Activated naive CD8-positive, alpha-beta T cell treated with anti-CD3 and anti-CD28 coated beads, Interleukin-2, amount 50 U/mL, for 16 hours (primary cell): ENCODE results near the gene DTNBP1.

Experiments
- DNase-seq: peaks from one replicate; pipeline ENCODE4 v3.0.0-alpha.2; 2020; ENCODE audit warnings: low read depth, low spot score

The DTNBP1 gene

DNA sequence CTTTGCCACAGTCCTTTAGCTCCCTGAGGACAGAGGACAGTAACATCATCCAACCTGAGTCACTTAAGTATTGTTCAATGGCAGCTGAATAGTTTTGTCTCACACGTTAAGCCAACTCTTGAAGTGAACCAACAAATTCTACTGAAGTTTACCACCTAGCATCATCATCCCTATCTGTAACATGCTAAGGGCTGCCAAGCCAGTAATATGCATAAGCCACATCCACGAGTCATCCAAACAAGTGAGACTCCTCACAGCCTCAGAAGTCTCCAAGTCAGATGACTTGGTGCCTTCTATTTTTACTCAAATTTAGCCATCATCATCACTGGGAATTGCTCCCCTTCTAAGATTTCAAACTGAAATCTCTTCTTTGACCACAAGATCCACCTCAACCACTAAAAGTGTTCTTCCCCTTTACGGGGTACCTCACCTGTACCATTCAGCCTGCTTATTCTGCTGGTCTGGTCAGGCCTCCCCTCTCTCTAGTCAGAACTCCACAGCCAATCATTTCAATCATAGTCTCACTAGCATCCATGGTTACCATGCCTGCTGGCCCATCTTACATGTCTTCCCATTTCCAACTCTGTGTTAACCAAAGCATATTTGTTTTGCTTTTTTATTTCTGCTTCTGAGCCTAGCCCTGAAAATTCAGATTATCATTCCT lies 73.7 kb downstream of the DTNBP1 start:
- no peak for DNase-seq

DNA sequence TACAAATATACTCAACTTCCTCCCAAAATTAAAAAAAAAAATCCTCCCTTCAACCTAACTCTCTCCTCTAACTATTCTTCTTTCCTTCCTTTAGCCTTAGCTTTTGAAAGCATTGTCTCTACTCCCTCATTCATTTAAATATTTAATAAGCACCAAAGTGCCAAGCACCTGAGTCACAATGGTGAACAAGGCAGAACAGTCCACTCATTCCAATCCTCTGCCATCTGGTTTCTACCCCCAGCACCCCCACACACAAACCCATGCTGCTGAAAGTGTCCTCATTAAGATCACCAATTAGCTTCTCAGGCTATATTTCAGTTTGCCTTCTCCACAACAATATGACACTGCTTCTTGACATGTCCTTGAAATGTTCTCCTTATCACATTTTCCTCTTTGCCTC lies 76.3 kb downstream of the DTNBP1 start:
- no peak for DNase-seq

DNA sequence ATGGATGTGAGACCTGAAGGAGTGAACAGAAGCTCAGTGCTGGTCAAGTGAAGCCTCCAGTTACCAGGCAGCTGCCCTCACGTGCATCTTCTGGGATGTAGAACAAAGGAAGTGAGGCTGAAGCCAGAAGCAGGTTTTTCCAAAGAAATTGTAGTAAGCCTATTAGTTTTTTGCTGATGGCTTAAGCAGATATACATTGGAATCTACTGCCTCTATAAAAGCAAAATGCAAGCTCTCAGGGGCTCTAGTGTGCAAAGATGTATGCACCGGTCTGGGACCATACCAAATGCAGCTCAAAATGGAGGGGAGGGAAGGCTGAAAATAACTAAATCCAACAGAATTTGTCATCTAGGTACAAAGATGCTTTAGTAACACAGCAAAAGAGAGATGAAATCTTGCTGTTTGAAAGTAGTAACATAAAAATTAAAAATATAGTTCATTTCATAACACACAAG lies 77.0 kb downstream of the DTNBP1 start:
- DNase-seq = no peak

GRCh38 chr6:15582499-15582898 lies 80.3 kb downstream of the DTNBP1 start:
- no peak for DNase-seq

DNA sequence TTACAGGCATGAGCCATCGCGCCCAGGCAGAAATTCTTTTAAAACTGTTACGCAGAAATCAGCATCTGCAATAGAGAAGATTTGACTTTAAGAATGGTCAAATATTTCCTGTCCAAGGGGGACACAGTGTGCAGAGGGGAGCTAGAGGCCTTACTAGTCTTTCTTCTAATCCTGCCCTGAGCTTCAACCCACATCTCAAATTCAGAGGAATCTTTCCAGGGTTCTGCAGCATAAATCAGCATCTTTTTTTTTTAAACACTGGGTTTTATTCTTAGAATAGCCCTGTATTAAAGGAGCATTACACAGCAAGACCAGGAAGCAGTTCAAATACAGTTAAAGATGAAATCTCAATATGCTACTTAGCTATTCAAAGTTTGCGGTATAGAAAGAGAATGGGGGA lies 81.1 kb downstream of the DTNBP1 start:
- DNase-seq = no peak

GRCh38 chr6:15580326-15580725 lies 82.5 kb downstream of the DTNBP1 start:
- no peak for DNase-seq

GRCh38 chr6:15578716-15579391 lies 84.0 kb downstream of the DTNBP1 start:
- no peak for DNase-seq

DNA sequence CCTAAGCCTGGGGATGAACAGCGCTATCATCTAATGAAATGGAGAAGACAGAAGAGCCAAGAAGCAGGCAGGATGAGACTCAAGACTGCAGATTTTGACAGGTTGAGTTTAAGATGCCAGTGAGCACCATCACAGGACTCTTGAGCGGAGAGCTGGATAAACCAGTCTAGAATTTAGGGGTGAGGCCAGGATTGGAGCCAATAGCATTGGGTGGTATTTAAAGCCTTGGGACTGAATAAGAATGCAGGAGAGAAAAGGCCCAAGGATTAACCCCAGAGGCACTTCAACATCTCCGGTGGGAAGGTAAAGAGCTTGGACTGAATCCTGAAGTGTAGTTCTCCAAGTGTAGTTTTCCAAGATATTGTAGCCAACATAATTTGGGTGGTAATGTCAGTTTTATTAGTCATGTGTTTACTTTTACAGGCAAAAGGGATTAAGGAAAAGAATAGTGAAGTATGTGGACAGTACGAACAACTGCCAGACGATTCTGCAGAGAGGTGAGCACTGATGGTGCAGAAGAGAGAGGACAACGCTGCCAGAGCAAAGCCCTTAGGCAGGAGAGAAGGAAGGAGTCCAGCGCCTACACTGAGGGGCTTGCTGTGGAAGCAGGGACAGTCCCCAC lies 85.2 kb downstream of the DTNBP1 start:
- no peak for DNase-seq

GRCh38 chr6:15577106-15577505 lies 85.7 kb downstream of the DTNBP1 start:
- no peak for DNase-seq

- DNase-seq = no peak
These were observed 87.3 kb downstream of the DTNBP1 start for GRCh38 chr6:15575357-15576033.

DNA sequence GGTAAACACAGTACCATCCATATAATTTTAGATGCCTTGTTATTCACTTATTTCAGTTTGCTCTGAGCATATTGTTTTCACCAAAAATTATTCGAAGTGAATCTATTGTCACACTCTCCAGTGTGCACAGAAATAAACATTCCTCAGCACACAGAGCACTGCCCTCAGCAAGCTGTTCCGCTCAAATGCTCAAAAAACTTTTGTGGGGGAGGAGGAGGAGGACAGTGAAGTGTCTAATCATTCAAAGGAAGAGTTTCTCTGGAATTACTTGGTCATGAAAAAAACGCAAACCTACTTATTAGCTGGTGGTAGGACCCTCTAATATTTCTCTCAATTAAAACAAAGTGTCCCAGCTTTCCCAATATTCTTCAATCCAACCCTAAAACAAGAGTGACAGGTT lies 88.3 kb downstream of the DTNBP1 start:
- no peak for DNase-seq

DNA sequence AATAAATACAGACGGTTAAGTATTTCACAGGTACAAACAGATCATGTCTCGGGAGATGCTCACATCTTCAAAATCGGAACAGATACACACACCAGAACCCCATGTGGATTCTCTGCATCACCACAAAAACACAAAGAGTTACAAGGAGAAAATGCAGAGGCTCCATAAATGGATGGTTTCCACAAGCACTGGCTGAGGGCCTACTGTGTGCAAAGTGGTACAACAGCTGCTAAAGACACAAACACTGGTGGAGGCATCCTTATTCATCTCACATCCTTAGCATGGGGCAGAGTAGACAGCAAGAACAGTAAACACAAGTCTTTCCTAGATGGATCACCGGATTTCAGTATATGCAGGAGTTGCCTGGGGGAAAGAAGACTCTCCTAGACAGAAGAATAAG lies 88.8 kb downstream of the DTNBP1 start:
- no peak for DNase-seq

GRCh38 chr6:15573384-15573783 lies 89.4 kb downstream of the DTNBP1 start:
- no peak for DNase-seq

DNA sequence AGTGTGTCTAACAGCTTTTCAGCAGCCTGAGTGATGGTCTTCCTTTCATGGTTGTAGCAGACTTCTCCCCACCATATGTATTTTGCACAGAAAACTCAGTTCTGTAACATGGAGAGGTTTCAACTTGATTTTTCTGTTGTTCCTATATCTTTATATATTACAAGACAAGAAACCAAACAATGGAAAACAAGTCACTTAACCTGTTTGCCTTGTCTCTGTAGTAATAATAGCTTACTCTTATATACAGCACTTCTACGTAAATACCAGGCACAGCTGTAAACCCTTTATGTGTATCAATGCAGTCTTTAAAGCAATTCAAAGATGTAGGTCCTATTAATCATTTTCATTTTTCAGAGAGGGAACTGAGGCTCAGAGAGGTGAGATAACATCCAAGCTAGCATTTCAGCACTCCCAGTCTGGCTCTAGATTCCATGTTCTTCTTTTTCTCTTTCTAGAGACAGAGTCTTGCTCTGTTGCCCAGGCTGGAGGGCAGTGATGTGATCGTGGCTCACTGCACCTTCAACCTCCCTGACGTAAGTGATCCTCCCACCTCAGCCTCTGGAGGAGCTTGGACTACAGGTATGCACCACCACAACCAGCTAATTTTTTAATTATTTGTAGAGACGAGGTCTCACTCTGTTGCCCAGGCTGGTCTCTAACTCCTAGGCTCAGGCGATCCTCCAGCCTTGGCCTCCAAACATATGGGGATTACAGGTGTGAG lies 90.4 kb downstream of the DTNBP1 start:
- no peak for DNase-seq

DNA sequence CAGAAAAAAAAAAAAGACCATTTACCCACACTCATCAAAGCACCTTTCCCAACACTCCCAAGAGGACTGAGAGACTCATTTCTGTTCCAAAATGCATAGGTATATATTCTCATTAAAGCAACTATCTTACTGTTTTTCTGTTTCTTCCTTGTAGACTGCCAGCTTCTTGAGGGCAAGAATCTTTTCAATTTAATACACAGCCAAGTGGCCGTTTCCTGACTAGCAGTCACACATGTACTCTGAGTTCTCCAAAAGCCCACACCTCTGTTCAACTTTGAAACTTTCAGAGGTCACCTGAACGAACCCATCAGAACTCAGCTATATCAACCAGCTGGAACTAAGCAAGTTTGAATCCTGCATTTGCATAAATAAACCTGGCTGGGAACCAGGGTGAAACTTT lies 92.7 kb downstream of the DTNBP1 start:
- DNase-seq = no peak

- no peak for DNase-seq
These were observed 93.5 kb downstream of the DTNBP1 start for GRCh38 chr6:15569035-15569995.

DNA sequence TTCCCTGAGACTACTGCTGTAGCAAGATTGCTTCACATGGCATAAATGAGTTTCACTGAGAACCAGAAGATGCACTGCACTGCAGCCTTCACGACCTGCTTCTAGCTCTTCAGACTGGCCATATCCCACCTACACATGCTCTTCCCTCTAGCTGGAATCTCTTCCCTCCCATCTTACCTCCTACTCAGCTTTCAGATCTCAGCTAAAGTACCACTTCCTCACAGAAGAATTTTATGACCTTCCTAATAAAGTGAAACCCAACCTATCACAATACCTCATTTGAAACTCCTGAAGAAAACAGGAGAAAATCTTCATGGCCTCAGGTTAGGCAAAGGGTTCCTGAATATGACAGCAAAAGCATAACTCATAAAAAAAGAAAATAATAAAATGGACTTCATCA lies 99.9 kb downstream of the DTNBP1 start:
- DNase-seq = no peak

DNA sequence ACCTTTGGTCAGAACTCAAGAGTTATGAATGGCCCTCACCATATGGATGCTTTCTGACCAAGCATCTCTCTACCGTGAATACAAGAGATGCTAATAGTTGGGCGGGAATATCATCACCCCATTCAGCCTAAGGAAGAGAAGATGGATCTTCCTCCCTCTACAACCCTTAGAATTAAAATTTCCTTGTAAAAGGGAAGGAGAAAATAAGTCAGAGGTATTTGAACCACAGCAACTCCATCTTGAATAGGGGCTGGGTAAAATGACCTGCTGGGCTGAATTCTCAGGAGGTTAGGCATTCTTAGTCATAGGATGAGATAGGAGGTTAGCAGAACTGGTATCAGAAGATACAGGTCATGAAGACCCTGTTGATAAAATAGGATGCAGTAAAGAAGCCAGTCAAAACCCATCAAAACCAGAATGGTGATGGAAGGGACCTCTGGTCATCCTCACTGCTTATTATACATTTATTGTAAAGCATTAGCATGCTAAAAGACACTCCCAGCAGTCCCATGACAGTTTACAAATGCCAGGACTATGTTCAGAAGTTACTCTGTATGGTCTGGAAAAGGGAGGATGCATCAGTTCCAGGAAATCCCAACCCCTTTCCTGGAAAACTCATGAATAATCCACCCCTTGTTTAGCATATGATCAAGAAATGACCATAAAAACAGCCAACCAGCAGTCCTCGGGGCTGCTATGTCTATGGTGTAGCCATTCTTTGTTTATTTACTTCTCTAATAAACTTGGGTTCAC lies 101.2 kb downstream of the DTNBP1 start:
- no peak for DNase-seq

DNA sequence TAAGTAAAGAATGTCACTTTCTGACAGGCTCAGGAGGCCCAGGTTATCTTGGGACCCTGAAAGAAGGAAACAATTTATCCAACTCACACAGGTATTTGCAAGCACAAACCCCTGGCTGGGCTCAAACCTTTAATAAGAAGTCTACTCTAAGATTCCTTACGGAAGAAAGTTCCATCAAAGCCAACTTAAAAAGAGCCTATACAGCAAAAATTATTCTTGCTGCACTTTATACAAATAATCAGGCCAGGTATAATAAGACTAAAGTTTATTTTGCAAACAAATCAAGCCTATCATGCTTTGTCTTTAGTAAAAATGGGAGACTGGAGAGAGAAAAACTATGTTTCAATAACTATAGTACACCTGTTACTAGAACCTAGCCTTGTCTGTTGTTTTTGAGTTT lies 102.1 kb downstream of the DTNBP1 start:
- no peak for DNase-seq

DNA sequence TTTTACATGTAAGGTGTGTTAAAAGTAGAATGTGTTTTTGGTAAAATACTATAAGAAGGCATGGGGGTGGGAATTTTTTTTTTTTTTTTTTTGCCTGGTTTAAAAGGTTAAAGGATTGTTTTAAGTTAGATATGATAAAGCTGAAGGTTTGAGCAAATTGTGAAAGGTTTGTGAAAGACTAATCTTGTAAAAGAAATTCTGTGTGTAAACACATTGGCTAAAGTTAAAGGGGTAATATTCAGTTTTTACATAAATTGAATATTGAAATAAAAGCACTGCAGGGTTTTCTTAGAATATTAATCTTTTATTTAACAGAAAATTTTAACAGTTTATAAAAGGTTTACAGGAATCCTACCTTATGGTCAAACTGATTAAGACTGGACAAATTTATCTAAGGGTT lies 105.7 kb downstream of the DTNBP1 start:
- no peak for DNase-seq
